PFSK-1 (cell line): ENCODE data around the gene EGFLAM.

Experiments used
- FOXP2 ChIP-seq: optimal IDR thresholded peaks from 2 replicates; pipeline ENCODE3; 2011; ENCODE audit warnings: borderline replicate concordance, control low read depth, inconsistent platforms; ENCODE audit not compliant: insufficient read depth; ENCODE audit errors: extremely low read length, extremely low read depth
- POLR2AphosphoS5 ChIP-seq: IDR thresholded peaks from 2 replicates; pipeline ENCODE4 v1.6.1; 2012; ENCODE audit warnings: low read depth, mild to moderate bottlenecking, control low read depth, low read length, moderate library complexity
- SIN3A ChIP-seq: IDR thresholded peaks from 2 replicates; pipeline ENCODE4 v1.6.1; 2012; ENCODE audit warnings: mild to moderate bottlenecking, low read length, moderate library complexity, borderline replicate concordance; ENCODE audit not compliant: insufficient read depth
- TF ChIP-seq, protein P1 (sequence below), 2 experiments: IDR thresholded peaks; 2 replicates each; pipeline versions ENCODE4 v1.6.1 to v1.8.0; 2011 to 2012; ENCODE audit warnings: low read depth in 2 of 2, low read length in 2 of 2, control low read depth in 1 of 2, inconsistent platforms in 1 of 2, mild to moderate bottlenecking in 1 of 2, moderate library complexity in 1 of 2; ENCODE audit not compliant: insufficient read depth in 1 of 2

DNA sequence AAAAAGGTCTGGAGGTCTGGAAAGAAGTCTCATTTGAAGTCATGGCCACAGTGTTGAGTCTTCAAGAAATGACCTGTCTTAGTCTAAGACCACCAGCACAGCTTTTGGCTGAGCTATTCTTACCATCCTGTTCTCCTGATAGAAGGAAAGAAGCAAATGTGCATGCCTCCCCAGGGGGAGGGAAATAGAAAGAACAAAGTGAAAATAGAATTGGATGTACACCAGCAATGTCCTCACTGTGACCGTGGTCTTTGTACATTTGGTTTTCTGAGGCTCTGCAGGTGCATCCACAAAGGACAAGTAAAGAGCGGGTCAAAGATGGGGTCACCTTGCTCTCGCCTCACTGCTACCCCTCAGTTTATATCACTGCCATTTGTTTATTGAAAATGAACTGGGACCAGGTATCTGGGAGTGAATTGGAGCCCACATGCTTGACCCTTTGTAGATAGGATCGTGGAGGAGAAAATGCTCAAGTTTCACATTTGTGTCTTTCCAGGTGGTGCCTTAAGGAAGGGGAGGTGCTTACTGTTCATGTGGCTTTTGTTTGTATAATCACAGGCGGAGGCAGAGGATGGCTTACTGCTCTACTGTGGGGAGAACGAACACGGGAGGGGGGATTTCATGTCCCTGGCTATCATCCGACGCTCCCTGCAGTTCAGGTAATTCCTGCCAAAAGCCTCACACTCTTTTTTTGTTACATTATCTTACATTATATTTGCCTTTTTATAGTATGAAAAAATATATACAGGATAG, 150.3 kb downstream of the EGFLAM start:
- TF ChIP-seq, protein P1, sequence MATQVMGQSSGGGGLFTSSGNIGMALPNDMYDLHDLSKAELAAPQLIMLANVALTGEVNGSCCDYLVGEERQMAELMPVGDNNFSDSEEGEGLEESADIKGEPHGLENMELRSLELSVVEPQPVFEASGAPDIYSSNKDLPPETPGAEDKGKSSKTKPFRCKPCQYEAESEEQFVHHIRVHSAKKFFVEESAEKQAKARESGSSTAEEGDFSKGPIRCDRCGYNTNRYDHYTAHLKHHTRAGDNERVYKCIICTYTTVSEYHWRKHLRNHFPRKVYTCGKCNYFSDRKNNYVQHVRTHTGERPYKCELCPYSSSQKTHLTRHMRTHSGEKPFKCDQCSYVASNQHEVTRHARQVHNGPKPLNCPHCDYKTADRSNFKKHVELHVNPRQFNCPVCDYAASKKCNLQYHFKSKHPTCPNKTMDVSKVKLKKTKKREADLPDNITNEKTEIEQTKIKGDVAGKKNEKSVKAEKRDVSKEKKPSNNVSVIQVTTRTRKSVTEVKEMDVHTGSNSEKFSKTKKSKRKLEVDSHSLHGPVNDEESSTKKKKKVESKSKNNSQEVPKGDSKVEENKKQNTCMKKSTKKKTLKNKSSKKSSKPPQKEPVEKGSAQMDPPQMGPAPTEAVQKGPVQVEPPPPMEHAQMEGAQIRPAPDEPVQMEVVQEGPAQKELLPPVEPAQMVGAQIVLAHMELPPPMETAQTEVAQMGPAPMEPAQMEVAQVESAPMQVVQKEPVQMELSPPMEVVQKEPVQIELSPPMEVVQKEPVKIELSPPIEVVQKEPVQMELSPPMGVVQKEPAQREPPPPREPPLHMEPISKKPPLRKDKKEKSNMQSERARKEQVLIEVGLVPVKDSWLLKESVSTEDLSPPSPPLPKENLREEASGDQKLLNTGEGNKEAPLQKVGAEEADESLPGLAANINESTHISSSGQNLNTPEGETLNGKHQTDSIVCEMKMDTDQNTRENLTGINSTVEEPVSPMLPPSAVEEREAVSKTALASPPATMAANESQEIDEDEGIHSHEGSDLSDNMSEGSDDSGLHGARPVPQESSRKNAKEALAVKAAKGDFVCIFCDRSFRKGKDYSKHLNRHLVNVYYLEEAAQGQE (IDR thresholded peaks at IDR 0.05; ENCODE audit: insufficient read depth in 1 of 2, low read depth in 2 of 2, low read length in 2 of 2): no peak
- no peak for TF ChIP-seq FOXP2
- no peak for TF ChIP-seq SIN3A
- TF ChIP-seq POLR2AphosphoS5: no peak
